K562 treated with DMSO at 1 percent for 48 hours (cell line): ENCODE data around the gene FAN1. TPM values are rescaled to one million over a fixed set of nuclear protein-coding genes. Genes with fewer than 3 reads are reported as not detected.

Experiments
- total RNA-seq: library from RNA; unstranded; fragments of 300-600 nt; gene quantifications from 2 replicates; pipeline ENCODE4 v1.2.3, GENCODE V29; 2022; ENCODE audit warnings: low replicate concordance; ENCODE audit errors: extremely low read depth

FAN1 gene
- not detected in 2 replicates for total RNA-seq

GRCh38 chr15:30903497-30904187, at the start of gene FAN1:
Gene FAN1, plus strand, starts transcription at chr15:30903915. Its CDS starts 749 bp downstream, at chr15:30904664.

GRCh38 chr15:30991255-30992235, 87.8 kb downstream of the FAN1 start, which contains the start of gene MTMR10:
Gene MTMR10, minus strand, starts transcription at chr15:30991628. Its CDS starts 122 bp downstream, at chr15:30991506.

Other genes starting within 250 kb of the FAN1 start
- gene MTMR10, start 87.7 kb downstream of the FAN1 start, total RNA-seq: not detected in 2 replicates
- not detected in 2 replicates for gene TRPM1, start 197.8 kb downstream of the FAN1 start, total RNA-seq